Activated effector memory CD4-positive, alpha-beta T cell treated with Interleukin-2 at 50 U/mL for 16 hours (primary cell): ENCODE results near the gene FMN1.
"Not testable (repeated sequence)": the region's sequence is repeated elsewhere in the genome, so short reads cannot be mapped to it uniquely, and the experiment has no call there.

Source experiments
- DNase-seq: peaks from one replicate; pipeline ENCODE4 v3.0.0-alpha.2; 2020

The FMN1 gene

GRCh38 chr15:32873284-32874114 lies 321.0 kb downstream of the FMN1 start:
- DNase-seq: no peak

GRCh38 chr15:32872621-32873283 lies 321.8 kb downstream of the FMN1 start:
- no peak for DNase-seq

GRCh38 chr15:32871883-32872282 lies 322.6 kb downstream of the FMN1 start:
- DNase-seq: no peak

GRCh38 chr15:32870240-32871033 lies 324.1 kb downstream of the FMN1 start:
- no peak for DNase-seq

GRCh38 chr15:32869776-32870175 lies 324.7 kb downstream of the FMN1 start:
- DNase-seq: no peak

GRCh38 chr15:32867313-32867626 lies 327.2 kb downstream of the FMN1 start:
- no peak for DNase-seq

- DNase-seq: no peak
Measured at GRCh38 chr15:32866454-32867312, 327.8 kb downstream of the FMN1 start.

- DNase-seq: no peak
Measured at GRCh38 chr15:32864841-32865240, 329.7 kb downstream of the FMN1 start.

GRCh38 chr15:32864051-32864450 lies 330.5 kb downstream of the FMN1 start:
- no peak for DNase-seq

- DNase-seq: no peak
Measured at GRCh38 chr15:32861761-32862160, 332.8 kb downstream of the FMN1 start.

GRCh38 chr15:32861174-32861573 lies 333.3 kb downstream of the FMN1 start:
- no peak for DNase-seq

GRCh38 chr15:32859996-32860395 lies 334.5 kb downstream of the FMN1 start:
- DNase-seq: no peak

- DNase-seq: no peak
Measured at GRCh38 chr15:32859251-32859650, 335.3 kb downstream of the FMN1 start.

GRCh38 chr15:32857732-32858131 lies 336.8 kb downstream of the FMN1 start:
- DNase-seq: no peak

- no peak for DNase-seq
Measured at GRCh38 chr15:32856753-32857152, 337.8 kb downstream of the FMN1 start.

GRCh38 chr15:32855942-32856341 lies 338.6 kb downstream of the FMN1 start:
- DNase-seq: no peak

- no peak for DNase-seq
Measured at GRCh38 chr15:32853592-32853991, 340.9 kb downstream of the FMN1 start.

- no peak for DNase-seq
Measured at GRCh38 chr15:32852771-32853170, 341.7 kb downstream of the FMN1 start.

GRCh38 chr15:32852017-32852416 lies 342.5 kb downstream of the FMN1 start:
- DNase-seq: no peak

- no peak for DNase-seq
Measured at GRCh38 chr15:32851572-32851971, 342.9 kb downstream of the FMN1 start.

- DNase-seq: no peak
Measured at GRCh38 chr15:32849769-32850668, 344.5 kb downstream of the FMN1 start.

GRCh38 chr15:32846671-32847070 lies 347.8 kb downstream of the FMN1 start:
- DNase-seq: not testable (repeated sequence)
